CD14-positive monocyte (primary cell): Measurements from ENCODE around the gene ANGPTL2. TPM values are rescaled to one million over a fixed set of nuclear protein-coding genes. Genes with fewer than 3 reads are reported as not detected.
"Not testable (repeated sequence)": the region's sequence is repeated elsewhere in the genome, so short reads cannot be mapped to it uniquely, and the experiment has no call there.

ENCODE experiments used
- DNase-seq, 3 donors: peaks; one replicate each; pipeline ENCODE4 v3.0.0-alpha.2; 2011 to 2022
- H2AFZ ChIP-seq: 2 replicates; pipeline ENCODE4 v1.6.0; 2012; ENCODE audit warnings: mild to moderate bottlenecking, low read depth, low read length, inconsistent platforms; ENCODE audit not compliant: insufficient read depth, poor library complexity, severe bottlenecking
- H3K27ac ChIP-seq, 2 donors: 1 replicate in 1 of 2; 2 replicates in 1 of 2; pipeline ENCODE4 v1.5.1; 2012 to 2013; ENCODE audit warnings: low read length in 2 of 2, control low read depth in 1 of 2, inconsistent platforms in 1 of 2, low read depth in 1 of 2, mild to moderate bottlenecking in 1 of 2
- H3K27me3 ChIP-seq, 2 donors: one replicate each; pipeline versions ENCODE4 v1.6.0 to v1.6.1; 2011 to 2013; ENCODE audit warnings: low read length in 2 of 2; ENCODE audit not compliant: control insufficient read depth in 2 of 2, insufficient read depth in 2 of 2
- H3K36me3 ChIP-seq, 2 donors: replicated peaks in 1 of 2; 1 replicate in 1 of 2; 2 replicates in 1 of 2; pipeline versions ENCODE4 v1.5.1 to v1.6.1; 2012 to 2013; ENCODE audit warnings: low read length in 2 of 2, control low read depth in 1 of 2, inconsistent platforms in 1 of 2, mild to moderate bottlenecking in 1 of 2; ENCODE audit not compliant: insufficient read depth in 2 of 2, control insufficient read depth in 1 of 2
- H3K4me1 ChIP-seq, 2 donors: 1 replicate in 1 of 2; 2 replicates in 1 of 2; pipeline versions ENCODE4 v1.5.1 to v1.6.1; 2012 to 2013; ENCODE audit warnings: low read length in 2 of 2, control low read depth in 1 of 2, inconsistent platforms in 1 of 2, mild to moderate bottlenecking in 1 of 2, moderate library complexity in 1 of 2; ENCODE audit not compliant: insufficient read depth in 2 of 2, control insufficient read depth in 1 of 2
- H3K4me2 ChIP-seq: replicated peaks from 2 replicates; pipeline ENCODE3; 2012; ENCODE audit warnings: low read length, moderate library complexity, mild to moderate bottlenecking; ENCODE audit not compliant: poor library complexity, severe bottlenecking; ENCODE audit errors: extremely low read depth
- H3K4me3 ChIP-seq, 3 experiments: fragments of 200-600 bp in 1 of 3; sonication (generic) in 1 of 3; replicated peaks in 1 of 3; 1 replicate in 2 of 3; 2 replicates in 1 of 3; pipeline ENCODE4 v1.5.1; 2011 to 2013; ENCODE audit warnings: low read length in 3 of 3, mild to moderate bottlenecking in 3 of 3, control low read depth in 2 of 3, low read depth in 2 of 3, inconsistent platforms in 1 of 3, moderate library complexity in 1 of 3
- H3K79me2 ChIP-seq: 2 replicates; pipeline ENCODE4 v1.6.0; 2012; ENCODE audit warnings: mild to moderate bottlenecking, control low read depth, inconsistent platforms, low read length, moderate library complexity; ENCODE audit not compliant: insufficient read depth
- H3K9ac ChIP-seq: 2 replicates; pipeline ENCODE4 v1.6.0; 2017; ENCODE audit warnings: low read length, mild to moderate bottlenecking; ENCODE audit not compliant: insufficient read depth, poor library complexity, severe bottlenecking
- H3K9me3 ChIP-seq, 2 donors: replicated peaks in 1 of 2; 1 replicate in 1 of 2; 2 replicates in 1 of 2; pipeline versions ENCODE4 v1.5.1 to v1.6.1; 2012 to 2013; ENCODE audit warnings: low read length in 2 of 2, control low read depth in 1 of 2; ENCODE audit not compliant: control insufficient read depth in 1 of 2, insufficient read depth in 1 of 2
- H4K20me1 ChIP-seq: 2 replicates; pipeline ENCODE4 v1.6.0; 2012; ENCODE audit warnings: mild to moderate bottlenecking, low read length, control low read depth, moderate library complexity; ENCODE audit not compliant: insufficient read depth
- H3K27ac Mint-ChIP-seq, 7 donors: one replicate each; pipeline ENCODE4 v1.8.0; 2020; ENCODE audit warnings: mild to moderate bottlenecking in 7 of 7, mixed read lengths in 7 of 7, moderate library complexity in 6 of 7, inconsistent platforms in 2 of 7
- H3K27me3 Mint-ChIP-seq, 3 donors: one replicate each; pipeline ENCODE4 v1.8.0; 2021 to 2022; ENCODE audit warnings: low read depth in 3 of 3, mild to moderate bottlenecking in 3 of 3, mixed read lengths in 3 of 3, moderate library complexity in 3 of 3, inconsistent platforms in 1 of 3
- H3K36me3 Mint-ChIP-seq, 2 donors: one replicate each; pipeline ENCODE4 v1.8.0; 2020; ENCODE audit warnings: mixed read lengths in 2 of 2, inconsistent platforms in 1 of 2, mild to moderate bottlenecking in 1 of 2
- H3K4me1 Mint-ChIP-seq: one replicate; pipeline ENCODE4 v1.8.0; 2020; ENCODE audit warnings: mild to moderate bottlenecking, mixed read lengths
- H3K4me3 Mint-ChIP-seq, 2 donors: one replicate each; pipeline ENCODE4 v1.8.0; 2020; ENCODE audit warnings: mild to moderate bottlenecking in 2 of 2, mixed read lengths in 2 of 2, moderate library complexity in 1 of 2
- H3K9me3 Mint-ChIP-seq, 7 donors: one replicate each; pipeline ENCODE4 v1.8.0; 2020 to 2022; ENCODE audit warnings: mixed read lengths in 7 of 7, mild to moderate bottlenecking in 6 of 7, moderate library complexity in 6 of 7, inconsistent platforms in 2 of 7
- WGBS: methylation state at CpG from one replicate; pipeline ENCODE4 v1.1.5; 2013; ENCODE audit warnings: missing lambda C conversion rate; ENCODE audit not compliant: insufficient coverage; 5-methylcytosine and 5-hydroxymethylcytosine counted together
- intact Hi-C, 2 donors: fragments of 100-400 bp; cut with micrococcal nuclease; formaldehyde crosslinking; loops; one replicate each; pipeline versions ENCODE4 v1.15.0 to v1.15.1; 2023
- polyA plus RNA-seq, 3 donors: library from polyadenylated mRNA; depleted of rRNA in 1 of 3; unstranded in 2 of 3; stranded (reverse) in 1 of 3; fragments of 300-500 nt in 2 of 3; fragments of >200 nt in 1 of 3; fragmentation: Illumina TruSeq in 2 of 3; gene quantifications; 1 replicate in 2 of 3; 2 replicates in 1 of 3; pipeline ENCODE4 v1.2.3, GENCODE V29; 2012 to 2021
- TF ChIP-seq, protein P1 (sequence below): fragments of 200-600 bp; IDR thresholded peaks from one replicate; pipeline ENCODE4 v1.8.0; 2022; ENCODE audit warnings: antibody characterized with exemption, mild to moderate bottlenecking

The ANGPTL2 gene
- polyA plus RNA-seq, 3 donors: not detected

GRCh38 chr9:127147251-127147650 lies 24.8 kb upstream of the ANGPTL2 start:
- no peaks in the 10 kb centered on the region for H3K36me3 Mint-ChIP-seq
- Histone ChIP-seq H3K79me2 (no peaks in the 10 kb centered on the region), H4K20me1 (no peaks in the 10 kb centered on the region), H3K9ac (no peak overlapping the region), H3K36me3 (no peaks in the 10 kb centered on the region), H3K9me3 (no peaks in the 10 kb centered on the region), H3K27ac (no peak overlapping the region), H3K4me2 (no peak overlapping the region), H3K4me3 (no peak overlapping the region), H3K27me3 (no peaks in the 10 kb centered on the region), H2AFZ (no peak overlapping the region), H3K4me1 (no peaks in the 10 kb centered on the region)
- 80% methylated on average over 1 of the region's 2 CpGs for WGBS
- no peak overlapping the region for H3K27ac Mint-ChIP-seq
- TF ChIP-seq, protein P1, sequence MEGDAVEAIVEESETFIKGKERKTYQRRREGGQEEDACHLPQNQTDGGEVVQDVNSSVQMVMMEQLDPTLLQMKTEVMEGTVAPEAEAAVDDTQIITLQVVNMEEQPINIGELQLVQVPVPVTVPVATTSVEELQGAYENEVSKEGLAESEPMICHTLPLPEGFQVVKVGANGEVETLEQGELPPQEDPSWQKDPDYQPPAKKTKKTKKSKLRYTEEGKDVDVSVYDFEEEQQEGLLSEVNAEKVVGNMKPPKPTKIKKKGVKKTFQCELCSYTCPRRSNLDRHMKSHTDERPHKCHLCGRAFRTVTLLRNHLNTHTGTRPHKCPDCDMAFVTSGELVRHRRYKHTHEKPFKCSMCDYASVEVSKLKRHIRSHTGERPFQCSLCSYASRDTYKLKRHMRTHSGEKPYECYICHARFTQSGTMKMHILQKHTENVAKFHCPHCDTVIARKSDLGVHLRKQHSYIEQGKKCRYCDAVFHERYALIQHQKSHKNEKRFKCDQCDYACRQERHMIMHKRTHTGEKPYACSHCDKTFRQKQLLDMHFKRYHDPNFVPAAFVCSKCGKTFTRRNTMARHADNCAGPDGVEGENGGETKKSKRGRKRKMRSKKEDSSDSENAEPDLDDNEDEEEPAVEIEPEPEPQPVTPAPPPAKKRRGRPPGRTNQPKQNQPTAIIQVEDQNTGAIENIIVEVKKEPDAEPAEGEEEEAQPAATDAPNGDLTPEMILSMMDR: no peak
- no peaks in the 10 kb centered on the region for H3K4me1 Mint-ChIP-seq
- peaks cover 2 to 28% (median 17%) of the 10 kb centered on the region in 3 donors for H3K27me3 Mint-ChIP-seq
- intact Hi-C loops: no loop called here
- H3K4me3 Mint-ChIP-seq: no peak overlapping the region
- H3K9me3 Mint-ChIP-seq: peaks cover 0 to 5% (median 2%) of the 10 kb centered on the region in 7 donors
- no peak for DNase-seq

DNA sequence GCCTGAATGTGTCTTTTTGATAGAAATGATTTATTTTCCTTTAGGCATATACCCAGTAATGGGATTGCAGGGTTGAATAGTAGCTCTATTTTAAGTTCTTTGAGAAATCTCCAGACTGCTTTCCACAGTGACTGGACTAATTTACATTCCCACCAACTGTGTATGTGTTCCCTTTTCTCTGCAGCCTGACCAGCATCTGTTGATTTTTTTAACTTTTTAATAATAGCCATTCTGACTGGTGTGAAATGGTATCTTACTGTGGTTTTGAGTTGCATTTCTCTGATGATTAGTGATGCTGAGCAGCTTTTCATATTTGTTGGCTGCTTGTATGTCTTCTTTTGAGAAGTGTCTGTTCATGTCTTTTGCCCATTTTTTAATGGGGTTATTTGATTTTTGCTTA lies 24.4 kb upstream of the ANGPTL2 start:
- H3K36me3 Mint-ChIP-seq, H3K79me2 ChIP-seq, H3K9me3 ChIP-seq, H3K9ac ChIP-seq, H3K27ac Mint-ChIP-seq, H4K20me1 ChIP-seq, H3K27me3 ChIP-seq, H3K36me3 ChIP-seq, intact Hi-C loops, H3K27ac ChIP-seq, H3K4me3 ChIP-seq, H3K4me1 ChIP-seq, H2AFZ ChIP-seq, H3K4me3 Mint-ChIP-seq, H3K4me1 Mint-ChIP-seq, H3K9me3 Mint-ChIP-seq, DNase-seq, H3K4me2 ChIP-seq: not testable (repeated sequence)
- H3K27me3 Mint-ChIP-seq: peaks cover 2 to 26% (median 15%) of the 10 kb centered on the region in 3 donors
